IPS-NIHi11 (cell line): Measurements from ENCODE around the gene APH1B.
"Not testable (repeated sequence)": the region's sequence is repeated elsewhere in the genome, so short reads cannot be mapped to it uniquely, and the experiment has no call there.

Experiments used
- DNase-seq: peaks from one replicate; pipeline ENCODE4 v3.0.0; 2012; ENCODE audit warnings: mixed read lengths, low spot score

The APH1B gene

DNA sequence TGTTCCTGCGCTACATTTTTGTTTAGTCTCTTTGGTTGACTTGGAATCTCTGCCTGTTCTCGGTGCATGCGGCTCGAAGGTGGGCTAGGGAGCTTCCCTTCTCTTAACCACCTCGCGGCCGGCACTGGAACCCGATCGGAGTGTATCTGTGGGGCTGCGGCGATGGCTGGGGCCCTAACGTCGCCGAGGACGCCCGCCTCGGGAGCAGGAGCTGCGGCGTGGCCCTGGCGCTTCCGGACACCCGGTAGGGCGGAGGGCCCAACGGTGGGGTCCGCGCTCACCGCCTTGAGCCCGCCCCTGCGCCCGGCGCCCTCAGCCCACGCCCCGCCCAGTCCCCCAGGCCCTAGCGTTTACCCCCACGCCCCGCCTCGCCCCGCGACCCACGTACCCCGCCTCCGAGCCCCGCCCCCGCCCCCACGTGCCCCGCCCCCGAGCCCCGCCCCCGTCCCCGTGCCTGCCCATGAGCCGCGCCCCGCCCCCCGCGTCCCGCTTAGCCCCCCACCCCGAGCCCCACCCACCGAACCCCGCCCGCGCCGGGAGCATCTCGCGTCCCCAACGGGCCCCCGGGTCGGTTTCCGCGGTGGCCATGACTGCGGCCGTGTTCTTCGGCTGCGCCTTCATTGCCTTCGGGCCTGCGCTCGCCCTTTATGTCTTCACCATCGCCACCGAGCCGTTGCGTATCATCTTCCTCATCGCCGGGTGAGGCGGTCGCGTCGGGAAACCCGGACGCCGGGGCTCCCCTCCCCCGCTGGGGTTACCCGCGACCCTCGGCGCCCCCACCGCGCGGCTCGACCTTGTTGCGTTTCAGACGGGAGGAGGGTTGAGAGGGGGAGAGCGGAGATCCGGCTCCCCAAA is at the start of gene APH1B:
TSS of gene APH1B (plus strand) at position 568 of the 855 bp plus-strand sequence. CDS start at position 587, 19 bp downstream.
- peak; percentile 82 for DNase-seq

DNA sequence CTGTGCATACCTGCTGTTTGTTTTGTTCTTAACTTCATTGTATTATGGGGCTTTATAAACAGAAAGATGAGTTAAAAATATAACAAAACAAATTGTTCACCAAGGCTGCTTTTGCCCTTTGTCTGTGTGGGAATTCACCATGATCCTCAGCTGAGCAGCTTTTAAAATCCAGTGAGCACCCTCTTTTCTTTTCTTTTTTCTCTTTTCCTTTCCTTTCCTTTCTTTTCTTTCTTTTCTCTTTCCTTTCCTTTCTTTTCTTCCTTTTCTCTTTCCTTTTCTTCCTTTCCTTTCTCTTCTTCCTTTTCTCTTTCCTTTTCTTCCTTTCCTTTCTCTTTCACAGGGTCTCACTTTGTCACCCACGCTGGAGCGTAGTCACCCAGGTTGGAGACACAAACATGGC is 49.7 kb upstream of the APH1B start:
- DNase-seq, result no peak

DNA sequence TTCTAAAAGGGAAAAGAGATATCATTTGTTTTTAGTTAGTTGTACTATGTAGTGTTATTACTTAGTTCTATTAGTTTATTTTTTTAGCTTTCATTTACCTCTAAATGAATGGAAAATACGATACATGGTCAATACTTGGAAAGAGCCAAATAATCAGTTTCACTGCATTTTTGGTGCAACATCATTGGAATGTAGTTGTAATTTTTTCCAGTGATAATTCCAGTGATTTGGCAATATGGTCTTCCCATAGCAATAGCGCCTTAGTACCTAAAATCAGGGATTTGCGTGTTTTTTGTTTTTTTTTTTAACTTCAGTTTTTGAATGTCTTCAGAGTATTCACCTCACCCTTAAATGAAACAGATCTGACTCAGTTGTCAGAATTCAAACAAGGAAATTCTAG is 46.2 kb upstream of the APH1B start:
- no peak for DNase-seq

DNA sequence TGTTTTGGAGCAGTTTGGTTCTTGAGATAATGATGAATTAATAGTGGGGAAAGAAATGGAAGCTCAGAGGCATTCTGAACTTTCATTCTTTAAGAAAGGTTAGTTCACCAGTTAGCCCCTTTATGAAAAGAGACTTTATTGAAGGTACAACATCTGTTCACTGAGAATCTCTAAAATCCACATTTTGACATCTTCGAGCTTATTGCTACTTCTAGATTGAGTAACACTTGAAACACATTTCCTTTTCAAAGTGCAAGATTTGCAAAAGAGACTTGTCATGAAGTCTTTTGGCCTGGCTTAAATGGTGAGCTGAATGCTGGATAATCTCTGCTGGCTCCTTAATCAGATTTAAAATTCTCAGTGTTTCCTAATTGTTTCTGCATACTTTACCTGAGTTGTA is 45.7 kb upstream of the APH1B start:
- no peak for DNase-seq

DNA sequence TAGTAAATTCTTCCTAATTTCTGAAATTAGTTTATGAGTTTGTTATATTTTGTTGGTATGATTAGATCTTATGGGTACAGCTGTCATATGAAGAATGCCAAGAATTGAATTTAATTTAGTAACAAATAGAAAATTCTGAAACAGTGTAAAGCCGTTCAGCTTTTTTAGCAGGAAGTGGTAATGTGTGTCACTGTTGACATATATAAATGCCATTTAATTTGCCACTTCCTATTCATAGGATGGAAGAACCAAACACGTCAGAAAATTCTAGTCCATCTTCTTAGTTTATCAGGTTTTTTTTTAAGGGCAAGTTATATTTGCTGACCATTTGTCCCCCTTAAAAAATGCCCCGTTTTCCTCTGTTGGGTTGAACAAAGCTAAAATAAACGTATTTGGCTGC is 45.0 kb upstream of the APH1B start:
- no peak for DNase-seq

DNA sequence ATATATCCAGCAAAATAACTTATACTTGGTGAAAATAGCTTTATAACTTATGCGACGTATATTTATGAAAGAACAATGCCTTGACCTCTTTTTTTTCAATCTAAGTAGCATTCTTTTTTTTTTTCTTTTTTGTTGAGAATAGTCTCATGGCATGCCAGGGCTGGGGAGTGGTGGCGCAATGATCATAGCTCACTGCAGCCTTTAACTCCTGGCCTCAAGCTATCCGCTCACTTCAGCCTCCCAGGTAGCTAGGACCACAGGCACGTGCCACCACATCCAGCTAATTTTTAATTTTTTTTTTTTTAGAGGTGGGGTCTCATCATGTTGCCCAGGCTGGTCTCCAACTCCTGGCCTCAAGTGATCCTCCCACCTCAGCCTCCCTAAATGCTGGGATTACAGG is 44.5 kb upstream of the APH1B start:
- no peak for DNase-seq

DNA sequence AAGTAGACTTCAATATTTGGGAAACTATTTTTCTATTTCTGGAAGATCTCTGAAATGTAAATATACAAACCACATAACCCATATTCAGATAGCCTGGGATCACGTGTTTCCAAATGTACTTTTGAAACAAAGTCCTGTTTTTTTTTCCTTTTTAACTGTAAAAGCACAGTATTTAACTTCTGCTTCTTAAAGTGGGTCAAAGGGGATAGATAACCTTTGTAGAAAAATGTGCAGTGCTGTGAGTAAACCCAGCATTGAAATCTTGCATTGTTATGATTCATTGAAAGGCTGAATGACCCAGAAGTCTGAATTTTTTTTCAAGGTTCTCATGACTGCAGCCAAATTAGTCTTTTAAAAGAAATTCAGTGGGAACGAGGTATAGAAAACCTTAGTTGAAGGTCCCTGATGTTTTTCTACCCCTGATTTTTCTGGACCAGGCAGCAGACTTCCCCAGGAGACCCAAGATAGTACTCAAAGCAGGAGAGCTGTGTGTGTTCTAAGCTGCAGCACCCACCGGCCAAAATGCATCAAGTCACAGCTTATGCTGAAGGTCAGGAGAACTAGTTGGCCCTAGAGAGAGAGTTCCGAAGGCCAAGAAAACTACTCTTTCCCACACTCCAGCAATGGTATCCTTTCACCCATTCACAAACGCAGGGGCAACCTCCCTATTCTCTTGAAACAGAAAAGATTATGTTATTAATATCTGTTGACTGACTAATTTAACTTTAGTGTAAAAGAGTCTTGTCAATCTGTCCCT is 43.6 kb upstream of the APH1B start:
- no peak for DNase-seq

DNA sequence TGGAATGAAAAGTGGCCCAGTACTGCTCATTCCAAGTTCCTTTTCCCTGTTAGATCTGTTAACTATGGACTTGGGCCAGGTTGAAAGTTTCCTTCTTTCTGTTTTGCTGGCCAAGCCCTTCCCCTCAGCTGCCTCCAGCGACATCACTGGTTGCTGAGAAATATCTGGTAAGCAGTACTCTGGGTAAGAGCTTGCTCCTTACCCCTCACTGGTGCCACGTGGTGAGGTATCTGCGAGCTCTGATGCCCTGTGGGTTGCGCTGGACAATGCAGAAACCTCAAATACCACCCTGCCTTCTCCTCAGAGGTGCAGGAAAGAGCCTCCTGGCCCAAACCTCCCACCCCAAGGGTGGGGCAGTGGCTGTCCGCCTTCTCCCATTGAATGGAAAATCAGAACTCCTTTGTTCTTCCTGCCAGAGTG is 42.9 kb upstream of the APH1B start:
- DNase-seq, result no peak

DNA sequence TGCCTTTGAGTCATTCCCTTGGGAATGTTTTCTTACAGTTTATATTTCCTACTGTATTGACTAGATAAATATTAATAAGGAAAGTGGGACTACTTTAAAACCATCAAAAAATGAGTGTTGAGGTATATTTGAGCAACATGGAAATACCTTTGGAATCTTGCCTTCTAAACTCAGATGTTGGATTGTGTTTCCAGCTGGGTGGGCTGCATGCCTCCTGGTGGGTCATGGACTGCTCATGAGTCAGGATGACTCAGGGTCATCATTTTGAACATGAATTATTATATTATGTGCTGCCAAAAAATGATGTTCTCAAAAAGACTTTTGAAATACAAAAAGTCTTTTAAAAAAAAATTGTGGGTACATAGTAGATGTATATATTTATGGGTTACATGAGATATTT is 41.1 kb upstream of the APH1B start:
- DNase-seq, result no peak

DNA sequence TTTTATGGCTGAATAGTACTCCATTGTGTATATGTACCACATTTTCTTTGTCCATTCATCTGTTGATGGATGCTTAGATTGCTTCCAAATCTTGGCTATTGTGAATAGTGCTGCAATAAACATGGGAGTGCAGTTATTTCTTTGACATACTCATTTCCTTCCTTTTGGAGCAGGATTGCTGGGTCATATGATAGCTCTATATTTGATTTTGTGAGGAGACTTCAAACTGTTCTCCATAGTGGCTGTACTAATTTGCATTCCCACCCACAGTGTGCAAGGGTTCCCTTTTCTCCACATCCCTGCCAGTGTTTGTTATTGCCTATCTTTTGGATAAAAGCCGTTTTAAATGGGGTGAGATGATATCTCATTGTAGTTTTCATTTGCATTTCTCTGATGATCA is 40.3 kb upstream of the APH1B start:
- not testable (repeated sequence) for DNase-seq

DNA sequence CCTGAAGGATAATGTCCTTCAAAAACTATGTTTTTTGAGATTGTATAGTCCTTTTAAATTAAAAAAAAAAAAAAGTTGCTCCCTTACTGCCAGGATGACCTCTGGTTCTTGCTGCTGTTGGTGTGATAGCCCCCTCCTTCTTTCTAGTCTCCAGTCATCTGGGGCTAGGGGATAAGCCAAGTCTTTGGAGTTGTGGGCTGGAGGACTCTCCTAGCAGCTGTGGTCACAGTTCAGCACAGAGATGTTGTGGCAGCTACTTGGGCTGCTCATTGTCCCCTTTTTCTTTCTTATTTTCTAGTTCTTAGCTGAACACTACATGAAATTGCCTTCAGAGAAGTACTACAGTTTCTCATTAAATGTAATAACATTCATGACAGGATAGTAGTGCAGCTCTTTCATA is 39.2 kb upstream of the APH1B start:
- DNase-seq, result no peak

DNA sequence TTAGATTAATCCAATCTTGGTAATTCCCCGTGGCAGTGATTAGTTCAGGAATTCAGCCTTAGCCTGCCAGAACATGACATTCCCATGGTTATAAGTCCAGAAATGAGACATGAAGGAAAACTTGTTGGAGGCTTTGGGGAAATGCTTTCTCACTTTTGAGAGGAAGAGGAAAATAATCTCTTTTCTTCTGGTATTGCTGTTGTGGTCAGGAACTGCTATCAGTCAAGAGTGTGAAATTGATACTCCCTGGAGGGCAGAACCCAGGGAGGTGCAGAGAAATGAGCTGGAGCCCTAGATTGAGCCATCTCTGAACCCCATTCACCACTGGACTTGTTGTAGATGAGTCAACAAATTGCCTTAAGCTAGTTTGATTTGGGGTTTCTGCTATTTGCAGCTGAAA is 38.6 kb upstream of the APH1B start:
- DNase-seq, result no peak

DNA sequence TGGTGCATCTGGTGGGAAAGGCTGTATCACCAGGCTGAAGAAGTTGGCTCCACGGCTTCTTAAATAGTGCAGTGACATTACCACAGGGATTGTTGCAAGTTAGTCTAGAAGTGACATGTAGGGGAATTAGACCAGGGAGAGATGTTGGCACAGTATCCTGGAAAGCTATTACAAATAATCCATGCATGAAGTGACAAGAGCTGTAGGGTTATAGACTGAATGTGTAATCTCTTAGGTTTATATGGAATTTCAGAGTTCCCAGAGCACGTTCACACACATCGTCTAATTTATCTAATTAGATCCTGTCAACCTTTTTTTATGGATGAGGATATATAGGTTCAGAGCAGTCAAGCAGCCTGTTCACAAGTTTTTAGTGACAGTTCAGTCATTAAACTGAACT is 37.3 kb upstream of the APH1B start:
- no peak for DNase-seq

DNA sequence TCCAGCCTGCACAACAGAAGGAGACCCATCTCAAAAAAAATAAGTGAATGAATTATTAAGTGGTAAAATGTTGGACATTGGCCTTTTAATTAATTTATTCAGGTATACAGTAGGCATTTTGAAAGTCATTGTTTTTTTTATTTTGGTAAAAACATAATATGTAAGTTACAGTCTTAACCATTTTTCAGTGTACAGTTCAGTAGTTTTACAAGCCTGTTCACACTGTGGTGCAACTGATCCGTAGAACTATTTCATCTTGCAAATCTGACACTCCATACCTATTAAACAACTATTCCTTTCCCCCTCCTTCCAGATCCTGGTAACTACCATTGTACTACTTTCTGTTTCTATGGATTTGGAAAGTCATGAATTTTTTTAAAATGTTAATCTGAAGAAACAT is 36.1 kb upstream of the APH1B start:
- no peak for DNase-seq

DNA sequence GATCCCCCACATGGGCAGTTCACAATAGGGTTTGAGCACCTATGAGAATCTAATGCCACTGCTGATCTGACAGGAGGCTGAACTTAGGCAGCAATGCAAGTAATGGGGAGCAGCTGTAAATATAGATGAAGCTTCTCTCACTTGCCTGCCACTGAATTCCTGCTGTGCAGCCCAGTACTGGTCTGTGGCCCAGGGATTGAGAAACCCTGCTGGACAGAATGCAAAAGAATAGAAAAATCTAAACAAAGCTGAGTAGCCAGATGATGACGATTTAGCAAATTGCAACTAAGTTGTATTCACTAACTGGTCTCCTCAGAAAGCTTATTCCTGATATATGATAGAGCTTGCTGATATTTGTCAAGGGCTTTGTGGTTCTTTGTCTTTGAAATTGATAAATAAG is 34.3 kb upstream of the APH1B start:
- DNase-seq, result no peak

DNA sequence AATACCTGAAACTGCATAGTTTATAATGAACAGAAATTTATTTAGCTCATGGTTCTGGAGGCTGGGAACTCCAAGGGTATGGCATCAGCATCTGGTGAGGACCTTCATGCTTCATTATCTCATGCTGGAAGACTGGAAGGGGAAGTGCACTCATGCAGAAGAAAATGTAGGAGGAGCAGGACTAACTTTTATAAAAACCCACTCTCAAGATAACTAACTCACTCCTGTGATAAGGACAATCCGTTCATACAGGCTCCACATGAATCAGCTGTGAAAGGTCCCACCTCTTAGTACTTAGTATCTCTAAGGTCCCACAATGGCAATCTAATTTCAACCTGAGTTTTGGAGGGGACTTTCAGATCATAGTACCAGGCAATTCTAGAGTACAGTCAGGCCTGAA is 33.6 kb upstream of the APH1B start:
- no peak for DNase-seq

DNA sequence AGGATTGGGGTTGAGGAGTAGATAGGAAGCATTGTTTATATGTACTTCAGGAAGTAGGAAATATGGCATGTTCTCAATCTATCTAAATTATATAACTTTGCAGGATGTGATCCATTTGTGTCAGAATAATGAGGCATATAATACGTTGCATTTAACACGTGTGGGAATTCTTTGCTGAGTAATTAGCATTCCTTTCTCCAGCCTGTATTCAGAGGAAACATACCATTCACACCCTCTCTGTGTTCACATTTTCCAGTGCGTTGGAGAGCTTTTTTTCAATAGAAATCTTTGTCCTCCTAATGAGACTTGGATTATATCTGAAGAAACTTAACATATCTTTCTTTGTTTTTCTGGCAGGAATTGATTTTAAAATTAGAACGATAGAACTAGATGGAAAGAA is 33.0 kb upstream of the APH1B start:
- no peak for DNase-seq

DNA sequence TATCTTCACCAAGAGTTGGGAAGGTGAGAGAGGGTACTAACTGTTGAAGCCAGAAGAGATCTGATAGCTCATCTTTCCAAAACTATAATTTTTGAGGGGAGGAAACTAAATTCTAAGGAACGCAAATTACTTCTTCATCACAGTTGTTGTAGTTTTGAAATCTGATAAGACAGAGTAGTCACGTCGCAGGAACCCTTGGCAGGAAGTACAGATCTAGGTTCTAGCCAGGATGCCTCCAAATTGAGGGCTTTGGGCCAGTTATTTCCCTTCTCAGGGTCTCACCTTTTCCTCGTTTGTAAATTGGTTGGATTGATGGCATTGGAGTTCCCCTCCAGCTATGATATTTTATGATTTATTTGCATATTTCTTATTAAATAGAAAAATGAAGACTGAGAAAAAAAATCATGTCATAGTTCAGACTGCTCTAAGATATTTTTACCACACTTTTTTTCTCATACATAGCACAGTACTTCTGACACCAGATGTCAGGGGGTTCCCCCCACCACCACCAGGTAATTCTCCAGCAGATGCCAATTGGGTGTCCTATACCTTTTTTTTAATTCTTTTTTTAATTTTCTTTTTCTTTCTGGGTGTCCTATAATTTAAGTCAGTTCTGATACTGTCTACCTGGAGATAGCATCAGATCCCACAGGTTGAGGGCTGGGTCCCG is 32.3 kb upstream of the APH1B start:
- DNase-seq, result no peak

DNA sequence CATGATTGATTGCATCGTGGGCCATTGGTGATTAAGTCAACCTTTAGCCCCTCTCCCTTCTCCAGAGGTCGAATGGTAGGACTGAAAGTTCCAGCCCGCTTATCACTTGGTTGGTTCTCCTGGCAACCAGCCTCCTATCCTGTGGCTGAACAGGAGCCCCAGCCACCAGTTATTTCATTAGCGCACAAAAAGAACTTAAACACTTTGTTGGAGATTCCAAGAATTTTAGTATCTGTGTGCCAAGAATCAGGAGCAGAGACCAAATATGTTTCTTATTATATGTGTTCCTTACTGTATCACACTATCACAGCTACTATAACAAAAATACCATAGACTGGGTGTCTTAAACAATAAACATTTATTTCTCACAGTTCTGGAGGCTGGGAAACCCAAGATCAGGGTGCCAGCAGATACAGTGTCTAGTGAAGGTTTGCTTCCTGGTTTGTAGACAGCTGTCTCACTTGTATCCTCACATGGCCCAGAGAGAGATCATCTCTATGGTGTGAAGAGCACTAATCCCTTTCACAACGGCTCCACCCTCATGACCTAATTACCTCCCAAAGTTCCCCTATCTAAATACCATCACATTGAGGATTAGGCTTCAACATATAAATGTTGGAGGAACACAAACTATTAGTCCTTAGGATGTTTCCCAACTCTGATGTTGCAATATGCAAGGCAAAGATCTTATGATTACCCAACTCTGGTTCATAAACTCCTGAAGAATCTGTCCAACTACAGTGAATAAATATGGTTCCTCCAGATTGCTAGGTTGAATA is 30.5 kb upstream of the APH1B start:
- DNase-seq, result no peak

DNA sequence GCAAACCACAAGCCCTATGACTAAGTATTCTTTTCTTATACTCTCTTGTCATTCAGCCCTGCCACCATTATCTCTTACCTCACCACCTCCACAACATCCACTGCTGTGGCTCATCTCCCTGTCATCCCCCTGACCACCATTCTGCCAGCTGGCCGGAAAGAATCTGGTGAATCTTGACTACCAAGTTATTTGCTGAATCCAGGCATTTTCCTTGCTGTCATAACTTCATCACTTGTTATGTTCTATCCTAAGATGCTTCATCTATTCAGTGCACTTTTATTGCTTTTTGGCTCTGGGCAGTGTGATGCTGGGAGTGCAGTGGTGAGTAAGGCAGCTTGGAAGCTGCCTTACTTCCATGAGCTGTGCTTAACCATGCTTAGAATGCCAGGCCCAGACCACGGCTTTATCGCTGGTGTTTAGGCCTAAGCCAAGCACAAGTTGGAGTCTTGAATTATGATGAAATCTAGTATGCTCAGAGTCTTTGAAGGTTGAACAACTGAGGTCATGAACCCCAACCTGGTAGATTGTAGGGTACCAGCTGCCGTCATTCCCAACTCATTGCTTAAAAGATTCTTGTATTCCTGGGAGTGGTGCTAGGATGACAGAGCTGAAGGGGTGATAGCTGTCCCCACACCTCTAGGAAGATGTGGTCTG is 27.0 kb upstream of the APH1B start:
- no peak for DNase-seq

DNA sequence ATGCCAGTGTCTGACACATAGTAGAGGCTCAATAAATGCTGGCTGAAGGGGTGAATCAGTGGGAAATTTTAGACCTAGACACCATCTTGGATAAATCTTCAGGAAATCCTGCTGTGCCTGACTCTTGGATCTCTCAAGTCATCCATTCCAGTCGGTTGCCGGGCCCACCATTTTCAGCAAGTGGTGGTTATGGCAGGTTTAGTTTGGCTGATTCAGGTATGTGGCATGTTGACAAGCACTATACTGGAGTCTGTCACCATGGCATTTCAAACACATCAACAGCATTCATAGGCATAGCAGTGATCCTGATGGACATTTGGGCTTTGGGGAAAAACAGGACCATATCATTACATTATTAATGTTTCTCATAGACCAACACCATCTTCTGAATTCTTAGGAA is 25.7 kb upstream of the APH1B start:
- no peak for DNase-seq

DNA sequence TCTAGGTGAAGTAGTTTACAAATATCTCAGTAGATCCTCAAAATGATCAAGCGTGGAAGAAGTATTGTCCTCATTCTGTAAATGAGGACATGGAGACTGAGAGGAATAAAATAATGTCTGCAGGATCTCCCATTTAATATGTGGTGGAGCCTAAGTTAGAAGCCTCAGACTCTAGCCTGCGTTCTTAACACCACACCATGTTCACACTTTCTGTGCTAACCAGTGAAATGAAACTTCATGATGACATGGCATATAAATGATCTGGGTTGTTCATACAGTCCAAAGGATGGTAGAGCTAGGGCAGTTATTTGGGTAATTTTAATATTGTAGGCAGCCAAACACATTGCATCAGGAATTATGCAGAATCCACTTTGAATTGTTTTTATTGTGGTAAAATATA is 25.1 kb upstream of the APH1B start:
- DNase-seq, result no peak
